ENCODE results near the gene BDKRB1. TPM values are rescaled to one million over a fixed set of nuclear protein-coding genes. Genes with fewer than 3 reads are reported as not detected.

Gene BDKRB1
- 0.35 TPM for polyA plus RNA-seq (2012; ENCODE audit: low read depth, missing spikeins)

- TF ChIP-seq POLR2AphosphoS5 (IDR thresholded peaks at IDR 0.05; ENCODE audit: low read depth, low read length) (no peak), TAF1 (IDR thresholded peaks at IDR 0.05; ENCODE audit: low read depth, low read length) (no peak), POLR2A (IDR thresholded peaks at IDR 0.05; ENCODE audit: low read depth, low read length) (no peak), PAX5 (IDR thresholded peaks at IDR 0.05; ENCODE audit: insufficient read depth, low read length, severe bottlenecking) (no peak), POU2F2 (IDR thresholded peaks at IDR 0.05; ENCODE audit: low read depth, low read length) (no peak), SPI1 (IDR thresholded peaks at IDR 0.05; ENCODE audit: low read depth, low read length) (no peak)
- DNase-seq (ENCODE audit: insufficient read length, low spot score), result no peak
- no peak for FAIRE-seq
Measured at GRCh38 chr14:96255501-96256366, at the start of gene BDKRB1. TSS of gene BDKRB1 (plus strand) at chr14:96256210. CDS start at chr14:96263683, 7,473 bp downstream.

GRCh38 chr14:96206461-96206860, 49.5 kb upstream of the BDKRB1 start:
- FAIRE-seq (no peak), DNase-seq (ENCODE audit: insufficient read length, low spot score) (no peak)
- TF ChIP-seq PAX5 (IDR thresholded peaks at IDR 0.05; ENCODE audit: insufficient read depth, low read length, severe bottlenecking), result no peak
- TF ChIP-seq POU2F2 (IDR thresholded peaks at IDR 0.05; ENCODE audit: low read depth, low read length), result no peak
- no peak for TF ChIP-seq SPI1 (IDR thresholded peaks at IDR 0.05; ENCODE audit: low read depth, low read length)

- TF ChIP-seq TAF1 (IDR thresholded peaks at IDR 0.05; ENCODE audit: low read depth, low read length) (no peak), SPI1 (IDR thresholded peaks at IDR 0.05; ENCODE audit: low read depth, low read length) (no peak), PAX5 (IDR thresholded peaks at IDR 0.05; ENCODE audit: insufficient read depth, low read length, severe bottlenecking) (no peak), POU2F2 (IDR thresholded peaks at IDR 0.05; ENCODE audit: low read depth, low read length) (no peak), POLR2A (IDR thresholded peaks at IDR 0.05; ENCODE audit: low read depth, low read length) (no peak), POLR2AphosphoS5 (IDR thresholded peaks at IDR 0.05; ENCODE audit: low read depth, low read length) (no peak)
- DNase-seq (ENCODE audit: insufficient read length, low spot score) (no peak), FAIRE-seq (no peak)
Measured at GRCh38 chr14:96207686-96208085, 48.3 kb upstream of the BDKRB1 start.

- DNase-seq (ENCODE audit: insufficient read length, low spot score), result no peak
- no peak for TF ChIP-seq SPI1 (IDR thresholded peaks at IDR 0.05; ENCODE audit: low read depth, low read length)
- TF ChIP-seq POU2F2 (IDR thresholded peaks at IDR 0.05; ENCODE audit: low read depth, low read length), result no peak
- TF ChIP-seq POLR2A (IDR thresholded peaks at IDR 0.05; ENCODE audit: low read depth, low read length), result no peak
- no peak for FAIRE-seq
Measured at GRCh38 chr14:96208739-96209138, 47.3 kb upstream of the BDKRB1 start.

GRCh38 chr14:96212140-96212539, 43.9 kb upstream of the BDKRB1 start:
- DNase-seq (ENCODE audit: insufficient read length, low spot score), result no peak
- no peak for TF ChIP-seq POLR2A (IDR thresholded peaks at IDR 0.05; ENCODE audit: low read depth, low read length)
- TF ChIP-seq TAF1 (IDR thresholded peaks at IDR 0.05; ENCODE audit: low read depth, low read length), result no peak
- no peak for TF ChIP-seq POU2F2 (IDR thresholded peaks at IDR 0.05; ENCODE audit: low read depth, low read length)
- TF ChIP-seq SPI1 (IDR thresholded peaks at IDR 0.05; ENCODE audit: low read depth, low read length), result no peak
- TF ChIP-seq POLR2AphosphoS5 (IDR thresholded peaks at IDR 0.05; ENCODE audit: low read depth, low read length), result no peak
- TF ChIP-seq PAX5 (IDR thresholded peaks at IDR 0.05; ENCODE audit: insufficient read depth, low read length, severe bottlenecking), result no peak
- FAIRE-seq, result no peak

- TF ChIP-seq POU2F2 (IDR thresholded peaks at IDR 0.05; ENCODE audit: low read depth, low read length), result no peak
- TF ChIP-seq POLR2AphosphoS5 (IDR thresholded peaks at IDR 0.05; ENCODE audit: low read depth, low read length), result no peak
- no peak for TF ChIP-seq PAX5 (IDR thresholded peaks at IDR 0.05; ENCODE audit: insufficient read depth, low read length, severe bottlenecking)
- no peak for TF ChIP-seq POLR2A (IDR thresholded peaks at IDR 0.05; ENCODE audit: low read depth, low read length)
- no peak for TF ChIP-seq TAF1 (IDR thresholded peaks at IDR 0.05; ENCODE audit: low read depth, low read length)
- no peak for TF ChIP-seq SPI1 (IDR thresholded peaks at IDR 0.05; ENCODE audit: low read depth, low read length)
- DNase-seq (ENCODE audit: insufficient read length, low spot score) (no peak), FAIRE-seq (no peak)
Measured at GRCh38 chr14:96212896-96213295, 43.1 kb upstream of the BDKRB1 start.

GRCh38 chr14:96213871-96214465, 42.0 kb upstream of the BDKRB1 start:
- DNase-seq (ENCODE audit: insufficient read length, low spot score) (no peak), FAIRE-seq (no peak)
- TF ChIP-seq PAX5 (IDR thresholded peaks at IDR 0.05; ENCODE audit: insufficient read depth, low read length, severe bottlenecking), result no peak

- FAIRE-seq, result no peak
- TF ChIP-seq PAX5 (IDR thresholded peaks at IDR 0.05; ENCODE audit: insufficient read depth, low read length, severe bottlenecking), result no peak
- no peak for TF ChIP-seq POLR2AphosphoS5 (IDR thresholded peaks at IDR 0.05; ENCODE audit: low read depth, low read length)
- TF ChIP-seq SPI1 (IDR thresholded peaks at IDR 0.05; ENCODE audit: low read depth, low read length), result no peak
- no peak for DNase-seq (ENCODE audit: insufficient read length, low spot score)
Measured at GRCh38 chr14:96214793-96215192, 41.2 kb upstream of the BDKRB1 start.

- FAIRE-seq (no peak), DNase-seq (ENCODE audit: insufficient read length, low spot score) (no peak)
- TF ChIP-seq POLR2A (IDR thresholded peaks at IDR 0.05; ENCODE audit: low read depth, low read length) (no peak), POU2F2 (IDR thresholded peaks at IDR 0.05; ENCODE audit: low read depth, low read length) (no peak), PAX5 (IDR thresholded peaks at IDR 0.05; ENCODE audit: insufficient read depth, low read length, severe bottlenecking) (no peak), POLR2AphosphoS5 (IDR thresholded peaks at IDR 0.05; ENCODE audit: low read depth, low read length) (no peak), TAF1 (IDR thresholded peaks at IDR 0.05; ENCODE audit: low read depth, low read length) (no peak), SPI1 (IDR thresholded peaks at IDR 0.05; ENCODE audit: low read depth, low read length) (no peak)
Measured at GRCh38 chr14:96215452-96216244, 40.4 kb upstream of the BDKRB1 start.

Measured in GM12891 (cell line).